ENCODE measurements around the gene ARL5B.
"Not testable (repeated sequence)": the region's sequence is repeated elsewhere in the genome, so short reads cannot be mapped to it uniquely, and the experiment has no call there.

ARL5B gene, protein sequence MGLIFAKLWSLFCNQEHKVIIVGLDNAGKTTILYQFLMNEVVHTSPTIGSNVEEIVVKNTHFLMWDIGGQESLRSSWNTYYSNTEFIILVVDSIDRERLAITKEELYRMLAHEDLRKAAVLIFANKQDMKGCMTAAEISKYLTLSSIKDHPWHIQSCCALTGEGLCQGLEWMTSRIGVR

GRCh38 chr10:18659125-18659818, at the start of gene ARL5B:
Gene ARL5B (plus strand): TSS chr10:18659431. CDS start chr10:18659638, 207 bp downstream.
- DNase-seq: peak; percentile 99 to 100

- peak in 1 of 2 donors; percentile 2 for DNase-seq
Measured at GRCh38 chr10:18610517-18610916, 48.7 kb upstream of the ARL5B start.

DNA sequence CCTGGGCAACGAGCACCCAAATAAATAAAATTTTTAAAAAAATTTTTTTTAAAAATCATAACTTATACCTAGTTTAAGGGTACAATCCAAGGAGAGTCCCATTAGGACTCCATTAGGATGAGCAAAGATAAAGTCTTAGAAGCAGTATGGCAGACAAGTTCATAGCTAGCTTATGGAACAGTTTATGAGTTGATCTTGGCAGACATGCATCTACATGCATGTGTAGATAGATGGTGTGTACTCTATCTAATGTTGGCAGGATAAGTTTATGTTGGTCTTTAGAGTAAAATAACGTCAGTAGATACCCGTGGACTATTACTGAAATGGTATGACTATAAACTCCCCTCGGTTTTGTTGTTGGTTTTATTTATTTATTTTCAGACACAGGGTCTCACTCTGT, 48.1 kb upstream of the ARL5B start:
- no peak for DNase-seq

GRCh38 chr10:18615618-18616017, 43.6 kb upstream of the ARL5B start:
- no peak for DNase-seq

- DNase-seq: no peak
Measured at GRCh38 chr10:18616337-18616736, 42.9 kb upstream of the ARL5B start.

DNA sequence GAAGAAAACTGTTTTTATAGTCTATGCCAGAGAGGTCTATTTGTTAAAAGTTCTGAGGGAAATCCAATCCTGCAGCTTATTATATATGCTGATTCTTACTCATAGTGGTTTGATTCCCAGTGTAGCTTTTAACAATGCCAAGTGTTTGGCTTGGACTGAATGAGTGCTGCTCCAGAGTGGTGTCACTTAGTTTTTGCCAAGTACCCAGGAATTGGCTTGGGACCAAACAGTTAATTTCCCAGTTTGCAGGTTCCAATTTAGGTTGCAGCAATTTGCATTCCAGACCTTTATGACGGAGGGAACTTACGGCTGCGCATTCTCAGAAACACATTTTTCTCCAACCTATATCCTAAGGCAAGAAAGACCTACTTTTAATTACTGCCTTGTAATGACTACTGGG, 40.2 kb upstream of the ARL5B start:
- DNase-seq: no peak

DNA sequence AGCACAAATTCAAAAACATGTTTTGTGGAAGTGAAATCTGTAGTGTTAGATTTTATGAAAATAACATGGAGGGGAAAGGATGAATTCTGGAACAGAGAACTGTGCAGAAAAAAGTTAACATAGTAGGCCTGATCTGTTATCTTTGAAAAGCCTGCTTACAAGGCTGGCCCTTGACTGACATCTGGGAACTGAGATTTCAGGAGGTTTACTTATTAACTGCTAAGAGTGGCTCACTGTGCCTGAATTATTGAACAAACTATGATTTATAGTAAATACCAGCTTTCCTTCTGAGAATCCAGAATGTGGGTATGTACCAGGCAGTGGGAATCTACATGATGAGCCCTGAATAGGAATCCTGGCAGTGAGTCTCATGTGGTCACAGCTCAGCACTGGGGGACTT, 38.4 kb upstream of the ARL5B start:
- no peak for DNase-seq

- not testable (repeated sequence) for DNase-seq
Measured at GRCh38 chr10:18623671-18624070, 35.6 kb upstream of the ARL5B start.

- DNase-seq: no peak
Measured at GRCh38 chr10:18625886-18626285, 33.3 kb upstream of the ARL5B start.

- DNase-seq: peak; percentile 36 to 70
Measured at GRCh38 chr10:18627452-18628018, 31.7 kb upstream of the ARL5B start.

GRCh38 chr10:18632500-18632899, 26.7 kb upstream of the ARL5B start:
- not testable (repeated sequence) for DNase-seq

GRCh38 chr10:18635995-18636394, 23.2 kb upstream of the ARL5B start:
- no peak for DNase-seq

GRCh38 chr10:18637400-18637799, 21.8 kb upstream of the ARL5B start:
- DNase-seq: not testable (repeated sequence)

DNA sequence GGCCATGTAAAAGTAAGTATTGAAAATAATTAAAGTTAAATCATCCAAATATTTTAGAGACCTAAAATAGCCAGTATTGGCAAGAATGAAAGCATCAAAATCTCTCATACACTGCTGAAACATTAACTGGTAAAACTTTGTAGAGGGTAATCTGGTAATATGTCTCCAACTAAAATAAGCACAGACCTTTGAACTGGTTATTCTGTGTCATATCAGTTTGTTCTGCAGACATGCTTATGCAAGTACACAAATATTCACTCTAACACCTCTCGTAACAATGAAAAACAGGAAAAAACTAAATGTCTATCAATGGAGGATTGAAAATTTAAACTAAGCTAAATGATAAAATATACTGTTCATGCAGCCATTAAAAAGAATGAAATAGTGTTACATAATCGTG, 19.5 kb upstream of the ARL5B start:
- DNase-seq: not testable (repeated sequence)

- no peak for DNase-seq
Measured at GRCh38 chr10:18647151-18647550, 12.1 kb upstream of the ARL5B start.

DNA sequence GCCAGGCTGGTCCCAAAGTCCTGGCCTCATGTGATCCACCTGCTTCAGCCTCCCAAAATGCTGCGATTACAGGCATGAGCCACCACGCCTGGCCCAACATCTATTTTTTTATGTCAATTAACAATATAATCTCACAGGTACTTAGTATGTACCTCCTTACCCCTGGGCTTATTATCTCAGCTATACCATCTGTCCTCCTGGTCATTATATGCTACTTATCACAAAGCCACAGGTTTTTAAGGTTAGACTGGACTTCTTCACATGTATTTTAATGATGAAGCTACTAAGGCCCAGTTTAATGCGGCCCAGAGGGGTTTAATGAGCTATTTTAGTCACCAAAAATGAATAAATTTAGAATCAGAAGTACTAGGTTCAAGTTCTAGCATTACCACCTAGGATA, 11.3 kb upstream of the ARL5B start:
- no peak for DNase-seq

- DNase-seq: no peak
Measured at GRCh38 chr10:18649364-18649959, 9.8 kb upstream of the ARL5B start.

GRCh38 chr10:18650404-18650997, 8.7 kb upstream of the ARL5B start:
- no peak for DNase-seq

- DNase-seq: peak; percentile 83 to 92
Measured at GRCh38 chr10:18651324-18652007, 7.8 kb upstream of the ARL5B start, which contains the start of gene NSUN6. Gene NSUN6 (minus strand): TSS chr10:18651587. CDS start chr10:18651203, 384 bp downstream.

DNA sequence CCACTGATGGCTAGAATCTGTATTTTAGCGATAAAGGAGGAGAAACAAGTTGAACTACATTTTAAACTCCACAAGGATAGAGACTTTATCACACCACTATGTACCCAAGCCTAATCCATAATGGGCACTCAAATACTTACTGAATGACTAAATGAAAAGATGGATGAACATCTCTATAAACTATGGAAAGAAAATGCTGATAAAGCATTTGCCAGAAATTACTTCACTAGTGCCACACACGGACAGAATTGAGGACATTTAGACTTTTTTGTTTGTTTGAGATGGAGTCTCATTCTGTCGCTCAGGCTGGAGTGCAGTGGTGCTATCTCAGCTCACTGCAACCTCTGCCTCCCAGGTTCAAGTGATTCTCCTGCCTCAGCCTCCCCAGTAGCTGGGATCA, 6.1 kb upstream of the ARL5B start:
- no peak for DNase-seq

- no peak for DNase-seq
Measured at GRCh38 chr10:18656724-18657123, 2.5 kb upstream of the ARL5B start.

- DNase-seq: peak; percentile 51 to 62
Measured at GRCh38 chr10:18658271-18659124, 733 bp upstream of the ARL5B start.

All from inflammatory macrophage treated with lipopolysaccharide for 1 hour (primary cell).